ENCODE data around the gene MYH6. TPM values are rescaled to one million over a fixed set of nuclear protein-coding genes. Genes with fewer than 3 reads are reported as not detected.
A peak's percentile ranks its signal among the peaks of the same experiment; 100 is the strongest.

The MYH6 gene
- total RNA-seq, 1 donor from 2014 or later, result not detected

GRCh38 chr14:23351681-23352505, 56.2 kb downstream of the MYH6 start:
- peak; percentile 22 for TF ChIP-seq CTCF (IDR thresholded peaks at IDR 0.05)
- Mint-ChIP-seq H3K27me3 (ENCODE audit: unreplicated experiment) (no peaks in the 10 kb centered on the region), H3K36me3 (ENCODE audit: unreplicated experiment) (peaks cover 7% of the 10 kb centered on the region), H3K4me1 (ENCODE audit: unreplicated experiment) (peaks cover 8% of the 10 kb centered on the region), H3K27ac (ENCODE audit: unreplicated experiment) (no peak overlapping the region), H3K9me3 (ENCODE audit: unreplicated experiment) (no peaks in the 10 kb centered on the region), H3K4me3 (ENCODE audit: unreplicated experiment) (peak overlapping the region; percentile 75)
- no peak for DNase-seq (ENCODE audit: extremely low spot score, unreplicated experiment)

GRCh38 chr14:23349156-23349845, 58.8 kb downstream of the MYH6 start:
- Mint-ChIP-seq H3K27me3 (ENCODE audit: unreplicated experiment) (no peaks in the 10 kb centered on the region), H3K36me3 (ENCODE audit: unreplicated experiment) (no peaks in the 10 kb centered on the region), H3K4me3 (ENCODE audit: unreplicated experiment) (no peak overlapping the region), H3K9me3 (ENCODE audit: unreplicated experiment) (no peaks in the 10 kb centered on the region), H3K27ac (ENCODE audit: unreplicated experiment) (no peak overlapping the region), H3K4me1 (ENCODE audit: unreplicated experiment) (peaks cover 8% of the 10 kb centered on the region)
- TF ChIP-seq CTCF (IDR thresholded peaks at IDR 0.05), result no peak
- DNase-seq (ENCODE audit: extremely low spot score, unreplicated experiment), result no peak

GRCh38 chr14:23348297-23348655, 59.8 kb downstream of the MYH6 start:
- H3K36me3 Mint-ChIP-seq (ENCODE audit: unreplicated experiment), result no peaks in the 10 kb centered on the region
- no peaks in the 10 kb centered on the region for H3K9me3 Mint-ChIP-seq (ENCODE audit: unreplicated experiment)
- no peak overlapping the region for H3K4me3 Mint-ChIP-seq (ENCODE audit: unreplicated experiment)
- H3K4me1 Mint-ChIP-seq (ENCODE audit: unreplicated experiment), result peaks cover 5% of the 10 kb centered on the region
- no peak for DNase-seq (ENCODE audit: extremely low spot score, unreplicated experiment)
- TF ChIP-seq CTCF (IDR thresholded peaks at IDR 0.05), result no peak
- H3K27me3 Mint-ChIP-seq (ENCODE audit: unreplicated experiment), result peaks cover 2% of the 10 kb centered on the region
- H3K27ac Mint-ChIP-seq (ENCODE audit: unreplicated experiment), result no peak overlapping the region

GRCh38 chr14:23347406-23348296, 60.4 kb downstream of the MYH6 start:
- Mint-ChIP-seq H3K27me3 (ENCODE audit: unreplicated experiment) (peaks cover 6% of the 10 kb centered on the region), H3K4me1 (ENCODE audit: unreplicated experiment) (peaks cover under 1% of the 10 kb centered on the region), H3K4me3 (ENCODE audit: unreplicated experiment) (no peak overlapping the region), H3K36me3 (ENCODE audit: unreplicated experiment) (no peaks in the 10 kb centered on the region), H3K27ac (ENCODE audit: unreplicated experiment) (no peak overlapping the region), H3K9me3 (ENCODE audit: unreplicated experiment) (no peaks in the 10 kb centered on the region)
- no peak for DNase-seq (ENCODE audit: extremely low spot score, unreplicated experiment)
- TF ChIP-seq CTCF (IDR thresholded peaks at IDR 0.05), result no peak
